HepG2 (cell line): ENCODE results near the gene COMMD4. TPM values are rescaled to one million over a fixed set of nuclear protein-coding genes. Genes with fewer than 3 reads are reported as not detected.

Experiments used
- AHDC1 ChIP-seq: sonication (generic); formaldehyde crosslinking; IDR thresholded peaks from 2 replicates; pipeline ENCODE4 v1.5.1; 2020; ENCODE audit warnings: mild to moderate bottlenecking, missing genetic modification reagents, borderline replicate concordance
- ATRX ChIP-seq: sonication (generic); formaldehyde crosslinking; IDR thresholded peaks from 2 replicates; pipeline ENCODE4 v1.4.0; 2020; ENCODE audit warnings: missing genetic modification reagents, borderline replicate concordance
- ESRRA ChIP-seq: sonication (generic); formaldehyde crosslinking; IDR thresholded peaks from 2 replicates; pipeline ENCODE4 v1.5.1; 2020; ENCODE audit warnings: mild to moderate bottlenecking, low read depth, missing genetic modification reagents
- FOXM1 ChIP-seq: sonication (generic); formaldehyde crosslinking; IDR thresholded peaks from 2 replicates; pipeline ENCODE4 v1.5.0; 2020; ENCODE audit warnings: missing genetic modification reagents
- HOXA9 ChIP-seq: sonication (generic); formaldehyde crosslinking; IDR thresholded peaks from 2 replicates; pipeline ENCODE4 v1.8.1; 2022; ENCODE audit warnings: missing genetic modification reagents, mild to moderate bottlenecking, moderate library complexity, borderline replicate concordance
- IKZF4 ChIP-seq: sonication (generic); formaldehyde crosslinking; IDR thresholded peaks from 2 replicates; pipeline ENCODE4 v1.5.1; 2020; ENCODE audit warnings: borderline replicate concordance, mild to moderate bottlenecking, low read depth, missing genetic modification reagents; ENCODE audit errors: not compliant biosample characterization
- KAT8 ChIP-seq: IDR thresholded peaks from 2 replicates; pipeline ENCODE4 v1.6.1; 2016; ENCODE audit warnings: missing genetic modification reagents, missing compliant biosample characterization
- KDM1A ChIP-seq: IDR thresholded peaks from 2 replicates; pipeline ENCODE4 v1.6.1; 2016; ENCODE audit warnings: missing compliant biosample characterization
- MEF2D ChIP-seq: sonication (generic); formaldehyde crosslinking; IDR thresholded peaks from 2 replicates; pipeline ENCODE4 v1.5.1; 2020; ENCODE audit warnings: mild to moderate bottlenecking, missing genetic modification reagents
- ZBTB34 ChIP-seq: sonication (generic); formaldehyde crosslinking; IDR thresholded peaks from 2 replicates; pipeline ENCODE4 v1.8.0; 2022; ENCODE audit warnings: mild to moderate bottlenecking, missing genetic modification reagents
- ZNF180 ChIP-seq: sonication (generic); formaldehyde crosslinking; IDR thresholded peaks from 2 replicates; pipeline ENCODE4 v1.4.0; 2020; ENCODE audit warnings: low read depth, missing genetic modification reagents, borderline replicate concordance
- ZNF3 ChIP-seq: IDR thresholded peaks from 2 replicates; pipeline ENCODE4 v1.7.0; 2017; ENCODE audit warnings: inconsistent platforms
- ZNF326 ChIP-seq: sonication (generic); formaldehyde crosslinking; IDR thresholded peaks from 2 replicates; pipeline ENCODE4 v1.4.0; 2020; ENCODE audit warnings: missing genetic modification reagents, borderline replicate concordance
- ZNF407 ChIP-seq: sonication (generic); formaldehyde crosslinking; IDR thresholded peaks from one replicate; pipeline ENCODE4 v1.5.1; 2020; ENCODE audit warnings: mild to moderate bottlenecking, missing genetic modification reagents; ENCODE audit errors: not compliant biosample characterization
- ZNF431 ChIP-seq: sonication (generic); formaldehyde crosslinking; IDR thresholded peaks from 2 replicates; pipeline ENCODE4 v1.9.0; 2022; ENCODE audit warnings: missing genetic modification reagents, low read depth, mild to moderate bottlenecking, borderline replicate concordance
- polyA plus RNA-seq, 8 experiments: library from polyadenylated mRNA; depleted of rRNA in 3 of 8; stranded (reverse) in 7 of 8; unstranded in 1 of 8; fragments of >200 nt; fragmentation: Illumina TruSeq in 4 of 8; extraction: Trizol in 4 of 8; gene quantifications; 2 replicates each; pipeline versions ENCODE4 v1.2.1 to v1.2.3, GENCODE V29; 2011 to 2016; ENCODE audit warnings: low read depth in 4 of 8, missing spikeins in 1 of 8, mixed read lengths in 1 of 8; ENCODE audit not compliant: insufficient read depth in 1 of 8
- total RNA-seq, 5 experiments: library from RNA; depleted of rRNA; stranded (reverse); fragments of >200 nt; fragmentation: Illumina TruSeq; extraction: Trizol; gene quantifications; 2 replicates each; pipeline ENCODE4 v1.2.3, GENCODE V29; 2016; ENCODE audit warnings: low read depth in 1 of 5

Gene COMMD4
- total and polyA plus RNA-seq, 2 of the 13 experiments (the other 11 are each of a cell fraction or from before 2014, with no cell fraction given): 45.8 to 89.9 TPM

GRCh38 chr15:75309711-75310110 is 26.2 kb upstream of the COMMD4 start (continued):
- TF ChIP-seq AHDC1: no peak
- TF ChIP-seq ZNF407 (CRISPR knock-in tag): no peak
- no peak for TF ChIP-seq ZBTB34
- no peak for TF ChIP-seq ZNF180
- no peak for TF ChIP-seq ZNF326 (CRISPR knock-in tag)
- TF ChIP-seq HOXA9: no peak
- no peak for TF ChIP-seq ESRRA (CRISPR knock-in tag)
- no peak for TF ChIP-seq IKZF4 (CRISPR knock-in tag)
- TF ChIP-seq ATRX (CRISPR knock-in tag): no peak
- no peak for TF ChIP-seq MEF2D
- no peak for TF ChIP-seq KAT8 (CRISPR knock-in tag)
- TF ChIP-seq FOXM1 (CRISPR knock-in tag): no peak
- TF ChIP-seq KDM1A (CRISPR knock-in tag): no peak
- no peak for TF ChIP-seq ZNF3
- no peak for TF ChIP-seq ZNF431
